ENCODE measurements around the gene MFSD12.

DNA sequence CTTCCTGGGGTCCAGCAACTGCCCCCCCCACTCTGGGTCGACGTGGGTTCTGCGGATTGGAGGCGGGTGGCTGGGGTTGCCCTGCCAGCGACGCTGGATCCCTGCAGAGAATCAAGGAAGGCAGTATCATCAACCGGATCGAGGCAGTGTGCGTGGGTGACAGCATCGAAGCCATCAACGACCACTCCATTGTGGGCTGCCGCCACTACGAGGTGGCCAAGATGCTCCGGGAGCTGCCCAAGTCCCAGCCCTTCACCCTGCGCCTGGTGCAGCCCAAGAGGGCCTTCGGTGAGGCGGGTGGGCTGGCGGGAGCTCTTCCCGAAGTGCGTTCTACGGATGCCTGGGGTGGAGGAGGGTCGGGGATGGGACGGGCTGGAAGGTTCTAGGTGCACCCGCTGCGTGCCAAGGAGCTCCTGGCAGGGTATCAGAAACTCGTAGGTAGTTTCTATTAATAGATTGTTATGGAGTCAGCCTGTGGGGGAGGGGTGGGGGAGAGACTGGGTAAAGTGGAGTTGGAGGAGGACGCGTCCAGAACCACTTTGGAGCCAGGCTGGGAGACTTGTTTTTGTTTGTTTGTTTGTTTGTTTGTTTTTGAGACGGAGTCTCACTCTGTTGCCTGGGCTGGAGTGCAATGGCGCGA lies 29.4 kb upstream of the MFSD12 start:
- TF ChIP-seq EZH2phosphoT487 (IDR thresholded peaks at IDR 0.05; ENCODE audit: borderline replicate concordance) = no peak
- TF ChIP-seq, protein P1, sequence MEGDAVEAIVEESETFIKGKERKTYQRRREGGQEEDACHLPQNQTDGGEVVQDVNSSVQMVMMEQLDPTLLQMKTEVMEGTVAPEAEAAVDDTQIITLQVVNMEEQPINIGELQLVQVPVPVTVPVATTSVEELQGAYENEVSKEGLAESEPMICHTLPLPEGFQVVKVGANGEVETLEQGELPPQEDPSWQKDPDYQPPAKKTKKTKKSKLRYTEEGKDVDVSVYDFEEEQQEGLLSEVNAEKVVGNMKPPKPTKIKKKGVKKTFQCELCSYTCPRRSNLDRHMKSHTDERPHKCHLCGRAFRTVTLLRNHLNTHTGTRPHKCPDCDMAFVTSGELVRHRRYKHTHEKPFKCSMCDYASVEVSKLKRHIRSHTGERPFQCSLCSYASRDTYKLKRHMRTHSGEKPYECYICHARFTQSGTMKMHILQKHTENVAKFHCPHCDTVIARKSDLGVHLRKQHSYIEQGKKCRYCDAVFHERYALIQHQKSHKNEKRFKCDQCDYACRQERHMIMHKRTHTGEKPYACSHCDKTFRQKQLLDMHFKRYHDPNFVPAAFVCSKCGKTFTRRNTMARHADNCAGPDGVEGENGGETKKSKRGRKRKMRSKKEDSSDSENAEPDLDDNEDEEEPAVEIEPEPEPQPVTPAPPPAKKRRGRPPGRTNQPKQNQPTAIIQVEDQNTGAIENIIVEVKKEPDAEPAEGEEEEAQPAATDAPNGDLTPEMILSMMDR (conservative IDR thresholded peaks at IDR 0.05; ENCODE audit: low read length) = no peak

Data from Loucy (cell line).